ENCODE data around the gene ADAMTS10. TPM values are rescaled to one million over a fixed set of nuclear protein-coding genes. Genes with fewer than 3 reads are reported as not detected.

The ADAMTS10 gene
- total RNA-seq, 1 experiment from 2014 or later, result 26.5 TPM

DNA sequence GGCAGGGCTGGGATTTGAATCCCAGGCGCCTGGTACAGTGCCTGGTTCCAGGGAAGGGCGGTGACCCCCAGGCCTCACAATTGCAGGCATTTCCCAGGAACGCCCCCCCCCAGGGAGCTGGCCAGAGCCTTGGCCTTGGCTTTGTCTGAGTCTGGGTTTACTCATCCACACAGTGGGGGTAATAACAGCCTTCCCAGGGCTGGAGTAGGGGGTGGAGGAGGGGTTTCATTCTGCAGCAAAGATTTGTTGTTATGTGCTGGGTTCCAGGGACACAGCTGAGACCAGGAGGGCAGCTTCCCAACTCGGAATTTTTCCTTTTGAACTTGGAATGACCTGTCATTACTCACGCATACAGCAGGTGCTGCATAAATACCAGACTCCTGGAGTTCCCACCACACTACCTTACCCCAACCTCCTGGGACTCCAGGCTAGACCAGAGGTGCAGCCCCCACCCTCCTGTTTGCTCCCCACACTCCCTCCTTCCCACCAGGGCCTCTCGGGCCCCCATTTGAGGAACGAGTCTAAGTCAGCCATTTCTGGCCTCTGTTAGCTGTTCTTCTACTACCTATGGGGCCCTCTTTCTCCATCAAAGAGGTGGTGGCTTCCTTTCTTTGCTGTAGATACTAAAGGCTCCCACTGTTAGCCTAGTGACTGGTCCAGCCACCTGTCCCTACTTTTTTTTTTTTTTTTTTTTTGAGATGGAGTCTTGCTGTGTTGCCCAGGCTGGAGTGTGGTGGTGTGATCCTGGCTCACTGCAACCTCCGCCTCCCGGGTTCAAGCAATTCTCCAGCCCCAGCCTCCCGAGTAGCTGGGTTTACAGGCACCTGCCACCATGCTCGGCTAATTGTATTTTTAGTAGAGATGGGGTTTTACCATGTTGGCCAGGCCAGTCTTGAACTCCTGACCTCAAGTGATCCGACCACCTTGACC is 1.6 kb upstream of the ADAMTS10 start:
- H3T11ph ChIP-seq (ENCODE audit: low read length), result no peak overlapping the region
- H2AK5ac ChIP-seq (ENCODE audit: insufficient read length, low read length), result no peak overlapping the region
- Mint-ChIP-seq H3K27me3 (ENCODE audit: low read depth) (no peaks in the 10 kb centered on the region; the same call in none of the 2 replicates), H3K4me3 (peak overlapping the region; percentile 40 to 74), H3K27ac (peak overlapping the region; percentile 64 to 82 (median 70); a peak in 4 of 7 replicates), H3K9me3 (no peaks in the 10 kb centered on the region; a peak in 1 of 5 replicates), H3K36me3 (ENCODE audit: insufficient read depth in 1 of 3, low read depth in 3 of 3) (peaks cover 1 to 8% (median 7%) of the 10 kb centered on the region in 3 experiments; a peak in 6 of 7 replicates), H3K4me1 (peaks cover 31 to 44% of the 10 kb centered on the region in 2 experiments)
- no peak overlapping the region for H3K56ac ChIP-seq (ENCODE audit: insufficient read length, low read depth, low read length)
- H3K23ac ChIP-seq (ENCODE audit: insufficient read length, low read depth, low read length), result no peak overlapping the region
- no peak overlapping the region for H2BK15ac ChIP-seq (ENCODE audit: low read depth, low read length)
- H3K79me1 ChIP-seq (ENCODE audit: insufficient read depth, low read depth, low read length, poor library complexity, severe bottlenecking), result no peaks in the 10 kb centered on the region
- no peak overlapping the region for H2BK20ac ChIP-seq (ENCODE audit: low read depth, low read length, poor library complexity, severe bottlenecking)
- WGBS (ENCODE audit: extremely low coverage, insufficient read length, low lambda C conversion rate), result no CpG with 5 or more reads among the region's 12 CpGs
- no peaks in the 10 kb centered on the region for H4K20me1 ChIP-seq (ENCODE audit: control insufficient read depth, insufficient read depth, insufficient read length)
- H3K4me2 ChIP-seq (ENCODE audit: insufficient read depth, insufficient read length, low read length), result no peak overlapping the region
- H3K23me2 ChIP-seq (ENCODE audit: insufficient read length, low read depth, low read length, poor library complexity, severe bottlenecking), result peaks cover 8% of the 10 kb centered on the region
- no peak overlapping the region for H2BK120ac ChIP-seq (ENCODE audit: low read depth, low read length, poor library complexity, severe bottlenecking)
- H2AFZ ChIP-seq (ENCODE audit: low read length), result no peak overlapping the region
- DNase-seq, result peak; percentile 54
- no peak overlapping the region for H3K9ac ChIP-seq (ENCODE audit: extremely low read depth, insufficient read length, low read length)
- no peaks in the 10 kb centered on the region for H3K79me2 ChIP-seq (ENCODE audit: insufficient read depth, low read length)
- no peaks in the 10 kb centered on the region for H3K9me3 ChIP-seq (ENCODE audit: control insufficient read depth, low read depth, low read length)
- no peak overlapping the region for H3K18ac ChIP-seq (ENCODE audit: insufficient read length, low read depth, low read length)
- TF ChIP-seq, protein P1, sequence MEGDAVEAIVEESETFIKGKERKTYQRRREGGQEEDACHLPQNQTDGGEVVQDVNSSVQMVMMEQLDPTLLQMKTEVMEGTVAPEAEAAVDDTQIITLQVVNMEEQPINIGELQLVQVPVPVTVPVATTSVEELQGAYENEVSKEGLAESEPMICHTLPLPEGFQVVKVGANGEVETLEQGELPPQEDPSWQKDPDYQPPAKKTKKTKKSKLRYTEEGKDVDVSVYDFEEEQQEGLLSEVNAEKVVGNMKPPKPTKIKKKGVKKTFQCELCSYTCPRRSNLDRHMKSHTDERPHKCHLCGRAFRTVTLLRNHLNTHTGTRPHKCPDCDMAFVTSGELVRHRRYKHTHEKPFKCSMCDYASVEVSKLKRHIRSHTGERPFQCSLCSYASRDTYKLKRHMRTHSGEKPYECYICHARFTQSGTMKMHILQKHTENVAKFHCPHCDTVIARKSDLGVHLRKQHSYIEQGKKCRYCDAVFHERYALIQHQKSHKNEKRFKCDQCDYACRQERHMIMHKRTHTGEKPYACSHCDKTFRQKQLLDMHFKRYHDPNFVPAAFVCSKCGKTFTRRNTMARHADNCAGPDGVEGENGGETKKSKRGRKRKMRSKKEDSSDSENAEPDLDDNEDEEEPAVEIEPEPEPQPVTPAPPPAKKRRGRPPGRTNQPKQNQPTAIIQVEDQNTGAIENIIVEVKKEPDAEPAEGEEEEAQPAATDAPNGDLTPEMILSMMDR (conservative IDR thresholded peaks at IDR 0.05), result no peak
- H4K5ac ChIP-seq (ENCODE audit: insufficient read length, low read depth, low read length), result no peak overlapping the region
- H3K4ac ChIP-seq (ENCODE audit: low read depth, low read length), result no peak overlapping the region
- H4K91ac ChIP-seq (ENCODE audit: insufficient read length, low read depth, low read length), result no peak overlapping the region
- no peak overlapping the region for H3K27ac ChIP-seq (ENCODE audit: insufficient read length, low read depth, low read length)
- no peaks in the 10 kb centered on the region for H3K27me3 ChIP-seq (ENCODE audit: insufficient read depth, low read length)
- H3K4me1 ChIP-seq (ENCODE audit: insufficient read depth, low read length), result peaks cover 6% of the 10 kb centered on the region
- no peak overlapping the region for H3K14ac ChIP-seq (ENCODE audit: insufficient read depth, low read length)
- no peak overlapping the region for H2BK12ac ChIP-seq (ENCODE audit: insufficient read length, low read depth, low read length)
- H4K8ac ChIP-seq (replicated peaks; ENCODE audit: insufficient read length, low read depth, low read length), result no peak overlapping the region
- H2BK5ac ChIP-seq (ENCODE audit: insufficient read length, low read length), result no peak overlapping the region

Measured in H9 (cell line).